Regular cardiac myocyte (primary cell): ENCODE measurements around the gene FGF1. TPM values are rescaled to one million over a fixed set of nuclear protein-coding genes. Genes with fewer than 3 reads are reported as not detected.

Experiments
- total RNA-seq: library from RNA; depleted of rRNA; stranded (reverse); fragments of >200 nt; gene quantifications from 2 replicates; pipeline ENCODE4 v1.2.3, GENCODE V29; 2014

Gene FGF1
- total RNA-seq, result 9.6 and 10.5 TPM in 2 replicates

GRCh38 chr5:142685418-142686209, at the start of gene FGF1:
Gene FGF1 (minus strand): TSS chr5:142686090. CDS start chr5:142614127, 71,963 bp downstream.

Other genes starting within 250 kb of the FGF1 start
- 2.3 and 4.8 TPM in 2 replicates for gene ARHGAP26, start 84.3 kb upstream of the FGF1 start, total RNA-seq